Lung (tissue), 12 donors: Measurements from ENCODE around the gene LIME1. TPM values are rescaled to one million over a fixed set of nuclear protein-coding genes. Genes with fewer than 3 reads are reported as not detected.

ENCODE experiments used
- ATAC-seq: fragments of 200-7000 bp; cut with Tn5 transposase; one replicate; pipeline ENCODE4 v1.9.1; 2020; ENCODE audit warnings: moderate number of reproducible peaks; ENCODE audit not compliant: insufficient read depth, low FRiP score
- DNase-seq, 3 donors: peaks; one replicate each; pipeline ENCODE4 v3.0.0-alpha.2; 2013 to 2017
- H3K27ac ChIP-seq, 2 donors: one replicate each; pipeline ENCODE4 v1.5.1; 2013; ENCODE audit warnings: mild to moderate bottlenecking in 2 of 2, moderate library complexity in 2 of 2, control low read depth in 1 of 2, inconsistent platforms in 1 of 2, low read depth in 1 of 2, low read length in 1 of 2
- H3K27me3 ChIP-seq, 3 donors: one replicate each; pipeline ENCODE4 v1.5.1; 2013; ENCODE audit warnings: low read length in 2 of 3; ENCODE audit not compliant: control insufficient read depth in 3 of 3, insufficient read depth in 3 of 3
- H3K36me3 ChIP-seq, 4 donors: one replicate each; pipeline ENCODE4 v1.5.1; 2013; ENCODE audit warnings: low read length in 4 of 4, mild to moderate bottlenecking in 1 of 4, moderate library complexity in 1 of 4; ENCODE audit not compliant: control insufficient read depth in 4 of 4, insufficient read depth in 4 of 4
- H3K4me1 ChIP-seq, 5 donors: one replicate each; pipeline ENCODE4 v1.5.1; 2013; ENCODE audit warnings: low read length in 5 of 5, mild to moderate bottlenecking in 2 of 5, moderate library complexity in 1 of 5; ENCODE audit not compliant: control insufficient read depth in 5 of 5, insufficient read depth in 5 of 5
- H3K4me3 ChIP-seq: one replicate; pipeline ENCODE4 v1.5.1; 2013; ENCODE audit warnings: mild to moderate bottlenecking, control low read depth, moderate library complexity
- H3K9ac ChIP-seq, 2 donors: one replicate each; pipeline ENCODE4 v1.5.1; 2013; ENCODE audit warnings: low read length in 2 of 2, control low read depth in 1 of 2; ENCODE audit not compliant: insufficient read depth in 1 of 2
- H3K9me3 ChIP-seq, 4 donors: one replicate each; pipeline ENCODE4 v1.5.1; 2013; ENCODE audit warnings: low read length in 3 of 4, mild to moderate bottlenecking in 1 of 4, moderate library complexity in 1 of 4; ENCODE audit not compliant: control insufficient read depth in 4 of 4, insufficient read depth in 3 of 4
- WGBS, 2 donors: extraction: QIAGEN DNeasy Blood & Tissue Kit; methylation state at CpG; one replicate each; pipeline ENCODE4 v1.1.7; 2013; 5-methylcytosine and 5-hydroxymethylcytosine counted together
- polyA plus RNA-seq, 2 donors: library from polyadenylated mRNA; stranded (reverse); fragments of 200-250 nt; gene quantifications; one replicate each; pipeline ENCODE4 v1.2.1, GENCODE V29; 2013
- total RNA-seq, 2 donors: library from RNA; depleted of rRNA in 1 of 2; stranded (reverse); fragments of >200 nt in 1 of 2; gene quantifications; one replicate each; pipeline ENCODE4 v1.2.1, GENCODE V29; 2014 to 2021
- TF ChIP-seq, protein P1 (sequence below): IDR thresholded peaks from 2 replicates; pipeline ENCODE4 v1.5.1; 2012; ENCODE audit warnings: mild to moderate bottlenecking; ENCODE audit errors: control extremely low read depth, extremely low read depth
- donor health status: control.
- donor health status: control.
- donor health status: Bipolar disorder and iron deficiency.
- donor health status: healthy.
- donor health status: DM: yes; HTN: yes; CAD: no.

Gene LIME1
- total and polyA plus RNA-seq, 4 donors, result 6.2 to 19.9 (median 10.2) TPM

DNA sequence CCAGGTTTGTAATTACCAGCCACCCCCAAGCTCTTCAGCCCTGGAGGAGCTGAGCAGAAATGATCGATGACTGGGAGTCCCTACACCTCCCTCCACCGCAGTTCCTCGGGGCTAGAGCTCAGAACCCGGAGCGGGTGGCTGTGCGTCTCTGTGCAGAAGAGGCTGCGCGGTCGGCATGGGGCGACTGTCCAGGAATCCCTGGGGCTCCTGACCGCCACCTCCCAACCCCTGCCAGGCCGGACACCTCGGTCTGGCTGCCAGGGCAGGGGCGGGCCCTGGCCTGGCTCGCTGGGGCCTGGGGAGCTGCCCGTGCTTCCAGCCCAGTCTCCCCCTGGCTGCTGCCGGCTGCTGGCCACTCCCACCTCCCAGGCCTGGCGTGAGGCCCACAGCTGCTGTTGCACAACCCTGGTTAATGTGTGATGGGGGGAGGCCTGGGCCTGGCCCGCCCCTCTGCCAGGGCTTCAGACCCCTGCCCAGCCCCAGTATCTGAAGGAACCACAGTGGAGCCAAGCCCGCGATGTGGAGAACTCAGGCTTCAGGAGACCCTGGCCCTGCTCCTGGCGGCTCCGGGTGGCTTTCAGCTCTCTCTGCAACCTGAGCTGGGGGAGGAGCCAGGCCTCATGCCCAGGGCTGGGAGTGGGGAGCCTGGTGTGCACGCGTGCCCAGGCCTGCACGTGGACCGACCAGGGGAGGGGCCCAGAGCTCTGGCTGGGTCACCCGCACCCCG, 4.3 kb downstream of the LIME1 start:
- no peaks in the 10 kb centered on the region for H3K9me3 ChIP-seq
- peak overlapping the region; percentile 53 for H3K4me3 ChIP-seq
- DNase-seq (peak; percentile 96 to 98 (median 96)), ATAC-seq (peak; percentile 66)
- peaks cover 0 to 33% (median 11%) of the 10 kb centered on the region in 5 donors for H3K4me1 ChIP-seq
- H3K27ac ChIP-seq, result peak overlapping the region; percentile 81 to 83
- TF ChIP-seq, protein P1, sequence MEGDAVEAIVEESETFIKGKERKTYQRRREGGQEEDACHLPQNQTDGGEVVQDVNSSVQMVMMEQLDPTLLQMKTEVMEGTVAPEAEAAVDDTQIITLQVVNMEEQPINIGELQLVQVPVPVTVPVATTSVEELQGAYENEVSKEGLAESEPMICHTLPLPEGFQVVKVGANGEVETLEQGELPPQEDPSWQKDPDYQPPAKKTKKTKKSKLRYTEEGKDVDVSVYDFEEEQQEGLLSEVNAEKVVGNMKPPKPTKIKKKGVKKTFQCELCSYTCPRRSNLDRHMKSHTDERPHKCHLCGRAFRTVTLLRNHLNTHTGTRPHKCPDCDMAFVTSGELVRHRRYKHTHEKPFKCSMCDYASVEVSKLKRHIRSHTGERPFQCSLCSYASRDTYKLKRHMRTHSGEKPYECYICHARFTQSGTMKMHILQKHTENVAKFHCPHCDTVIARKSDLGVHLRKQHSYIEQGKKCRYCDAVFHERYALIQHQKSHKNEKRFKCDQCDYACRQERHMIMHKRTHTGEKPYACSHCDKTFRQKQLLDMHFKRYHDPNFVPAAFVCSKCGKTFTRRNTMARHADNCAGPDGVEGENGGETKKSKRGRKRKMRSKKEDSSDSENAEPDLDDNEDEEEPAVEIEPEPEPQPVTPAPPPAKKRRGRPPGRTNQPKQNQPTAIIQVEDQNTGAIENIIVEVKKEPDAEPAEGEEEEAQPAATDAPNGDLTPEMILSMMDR, result no peak
- H3K27me3 ChIP-seq, result no peaks in the 10 kb centered on the region
- H3K9ac ChIP-seq, result no peak overlapping the region
- 5 to 8% methylated on average over 28 to 29 of the region's 29 CpGs for WGBS, 2 donors
- peaks cover 0 to 27% (median 8%) of the 10 kb centered on the region in 4 donors for H3K36me3 ChIP-seq

DNA sequence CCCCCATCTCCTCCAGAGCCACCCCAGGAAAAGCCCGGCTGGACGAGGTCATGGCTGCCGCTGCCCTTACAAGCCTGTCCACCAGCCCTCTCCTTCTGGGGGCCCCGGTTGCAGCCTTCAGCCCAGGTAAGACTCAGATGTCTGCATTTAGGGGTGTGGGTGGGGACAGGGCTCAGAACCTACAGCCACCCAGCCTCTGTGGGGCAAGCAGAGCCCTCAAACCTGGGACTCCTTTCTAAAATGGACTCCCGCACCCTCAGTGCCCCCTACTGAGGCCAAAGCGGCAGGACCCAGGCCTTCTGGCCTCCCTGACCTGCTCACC, 4.9 kb downstream of the LIME1 start:
- peak overlapping the region; percentile 81 to 83 for H3K27ac ChIP-seq
- peaks cover 0 to 27% (median 8%) of the 10 kb centered on the region in 4 donors for H3K36me3 ChIP-seq
- ATAC-seq, result no peak

DNA sequence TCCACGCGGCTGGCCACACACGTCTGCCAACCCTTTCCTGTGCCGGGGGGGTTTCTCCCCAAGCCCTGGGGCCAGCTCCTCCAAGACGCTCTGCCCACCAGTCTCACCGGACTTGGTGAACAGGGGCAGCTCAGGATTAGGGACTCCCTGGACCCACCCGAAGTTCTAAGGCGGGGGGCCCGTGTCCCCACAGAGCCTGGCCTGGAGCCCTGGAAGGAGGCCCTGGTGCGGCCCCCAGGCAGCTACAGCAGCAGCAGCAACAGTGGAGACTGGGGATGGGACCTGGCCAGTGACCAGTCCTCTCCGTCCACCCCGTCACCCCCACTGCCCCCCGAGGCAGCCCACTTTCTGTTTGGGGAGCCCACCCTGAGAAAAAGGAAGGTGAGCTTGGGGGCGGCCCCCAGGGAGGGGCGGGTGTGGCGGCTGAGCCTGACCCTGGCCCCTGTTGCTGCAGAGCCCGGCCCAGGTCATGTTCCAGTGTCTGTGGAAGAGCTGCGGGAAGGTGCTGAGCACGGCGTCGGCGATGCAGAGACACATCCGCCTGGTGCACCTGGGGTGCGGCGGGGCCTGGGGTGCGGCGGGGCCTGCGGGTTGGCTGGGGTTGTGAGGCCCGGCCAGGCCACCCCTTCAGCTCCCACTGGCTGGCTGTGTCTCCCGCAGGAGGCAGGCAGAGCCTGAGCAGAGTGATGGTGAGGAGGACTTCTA, 5.4 kb downstream of the LIME1 start:
- no peak for DNase-seq
- H3K9ac ChIP-seq, result no peak overlapping the region
- H3K27ac ChIP-seq, result peak overlapping the region; percentile 81 to 83
- TF ChIP-seq, protein P1, result no peak
- H3K4me3 ChIP-seq, result no peak overlapping the region
- peaks cover 0 to 28% (median 8%) of the 10 kb centered on the region in 4 donors for H3K36me3 ChIP-seq
- peaks cover 0 to 33% (median 11%) of the 10 kb centered on the region in 5 donors for H3K4me1 ChIP-seq
- no peak for ATAC-seq
- WGBS, 2 donors, result 85 to 90% methylated on average over 28 to 30 of the region's 30 CpGs
- H3K27me3 ChIP-seq, result no peaks in the 10 kb centered on the region
- no peaks in the 10 kb centered on the region for H3K9me3 ChIP-seq

More for the DNA sequence above, 4.9 kb downstream of the LIME1 start:
- Histone ChIP-seq H3K27me3 (no peaks in the 10 kb centered on the region), H3K9me3 (no peaks in the 10 kb centered on the region), H3K4me1 (peaks cover 0 to 33% (median 11%) of the 10 kb centered on the region in 5 donors), H3K9ac (no peak overlapping the region), H3K4me3 (no peak overlapping the region)
- WGBS, 2 donors, result 23 to 45% methylated on average over 6 of the region's 6 CpGs
- TF ChIP-seq, protein P1, result no peak
- DNase-seq, result no peak
